GM12801 (cell line): ENCODE results near the gene TPP1.

Experiments used
- TF ChIP-seq, protein P1 (sequence below): IDR thresholded peaks from one replicate; pipeline ENCODE4 v1.5.1; 2011; ENCODE audit warnings: control low read depth; ENCODE audit not compliant: insufficient read length; ENCODE audit errors: extremely low read depth

TPP1 gene

DNA sequence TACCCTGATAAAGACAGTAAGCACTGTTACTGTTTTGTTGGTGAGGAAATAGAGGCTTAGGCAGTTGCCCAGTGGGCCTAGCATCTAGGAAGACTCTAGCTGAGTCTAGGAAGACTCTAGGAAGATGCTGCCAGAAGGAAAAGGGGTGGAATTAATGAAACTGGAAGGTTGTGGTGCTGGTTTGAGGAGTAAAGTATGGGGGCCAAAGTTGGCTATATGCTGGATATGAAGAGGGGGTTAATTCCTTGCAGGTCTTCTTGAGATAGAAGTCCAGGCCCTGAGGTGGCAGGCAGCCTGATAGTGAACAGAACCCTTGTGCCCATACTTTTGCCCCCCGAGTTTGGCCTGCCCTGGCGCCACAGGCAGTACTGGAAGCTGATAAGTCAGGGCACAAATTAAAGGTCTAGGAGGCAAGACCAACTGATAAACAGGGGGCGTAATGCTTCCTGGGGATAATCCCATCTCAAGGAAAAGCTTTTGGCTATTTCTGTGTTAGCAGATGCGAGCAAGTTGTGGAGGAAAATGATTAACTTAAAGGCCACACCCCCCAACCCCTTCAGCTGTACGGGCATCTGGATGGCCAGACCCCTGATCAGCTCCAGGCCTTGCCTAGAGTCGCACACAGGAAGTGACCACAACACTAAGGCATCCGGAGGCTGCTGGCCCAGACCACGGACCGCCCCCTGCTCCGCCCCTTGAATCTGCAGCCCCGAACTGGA, 12.6 kb downstream of the TPP1 start:
- TF ChIP-seq, protein P1, sequence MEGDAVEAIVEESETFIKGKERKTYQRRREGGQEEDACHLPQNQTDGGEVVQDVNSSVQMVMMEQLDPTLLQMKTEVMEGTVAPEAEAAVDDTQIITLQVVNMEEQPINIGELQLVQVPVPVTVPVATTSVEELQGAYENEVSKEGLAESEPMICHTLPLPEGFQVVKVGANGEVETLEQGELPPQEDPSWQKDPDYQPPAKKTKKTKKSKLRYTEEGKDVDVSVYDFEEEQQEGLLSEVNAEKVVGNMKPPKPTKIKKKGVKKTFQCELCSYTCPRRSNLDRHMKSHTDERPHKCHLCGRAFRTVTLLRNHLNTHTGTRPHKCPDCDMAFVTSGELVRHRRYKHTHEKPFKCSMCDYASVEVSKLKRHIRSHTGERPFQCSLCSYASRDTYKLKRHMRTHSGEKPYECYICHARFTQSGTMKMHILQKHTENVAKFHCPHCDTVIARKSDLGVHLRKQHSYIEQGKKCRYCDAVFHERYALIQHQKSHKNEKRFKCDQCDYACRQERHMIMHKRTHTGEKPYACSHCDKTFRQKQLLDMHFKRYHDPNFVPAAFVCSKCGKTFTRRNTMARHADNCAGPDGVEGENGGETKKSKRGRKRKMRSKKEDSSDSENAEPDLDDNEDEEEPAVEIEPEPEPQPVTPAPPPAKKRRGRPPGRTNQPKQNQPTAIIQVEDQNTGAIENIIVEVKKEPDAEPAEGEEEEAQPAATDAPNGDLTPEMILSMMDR = no peak

DNA sequence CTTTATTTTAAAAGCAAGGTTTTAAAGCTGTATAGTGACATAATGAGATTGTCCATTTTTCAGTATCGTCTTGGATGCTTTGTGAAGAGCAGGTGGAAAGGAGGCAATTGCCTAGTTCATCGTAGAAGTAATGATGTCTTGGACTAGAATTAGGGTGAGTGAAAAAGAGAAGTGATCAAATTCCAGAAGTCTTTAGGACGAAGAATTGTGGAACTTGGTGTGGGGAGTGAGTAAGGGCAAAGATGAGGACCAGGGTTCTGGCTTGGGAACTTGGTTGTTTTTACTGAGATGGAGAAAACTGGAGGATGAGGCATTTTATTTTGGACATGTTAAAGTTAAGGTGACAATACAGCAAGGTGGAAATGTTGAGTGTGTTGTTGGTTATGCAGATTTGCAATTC, 14.4 kb downstream of the TPP1 start:
- TF ChIP-seq, protein P1 = no peak

DNA sequence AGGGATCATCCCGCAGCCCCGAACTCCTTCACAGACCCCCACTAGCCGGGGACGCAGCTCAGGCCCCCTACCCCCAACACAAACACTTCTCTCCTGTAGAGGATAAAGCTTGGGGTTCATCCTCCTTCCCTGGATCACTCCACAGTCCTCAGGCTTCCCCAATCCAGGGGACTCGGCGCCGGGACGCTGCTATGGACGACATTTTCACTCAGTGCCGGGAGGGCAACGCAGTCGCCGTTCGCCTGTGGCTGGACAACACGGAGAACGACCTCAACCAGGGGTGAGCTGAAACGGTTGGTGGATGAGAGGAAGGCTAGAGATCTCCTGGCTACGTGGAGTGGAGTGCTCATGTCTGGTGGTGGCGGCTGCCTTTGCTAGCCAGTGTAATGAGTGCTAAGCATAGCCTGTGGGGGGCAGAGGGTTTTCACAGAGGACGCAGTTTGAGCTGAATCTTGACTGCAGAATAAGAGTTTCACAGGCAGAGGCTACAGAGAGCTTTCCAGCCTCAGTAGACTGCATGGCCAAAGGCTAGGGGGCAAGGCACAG, 15.1 kb downstream of the TPP1 start:
- TF ChIP-seq, protein P1 = no peak

DNA sequence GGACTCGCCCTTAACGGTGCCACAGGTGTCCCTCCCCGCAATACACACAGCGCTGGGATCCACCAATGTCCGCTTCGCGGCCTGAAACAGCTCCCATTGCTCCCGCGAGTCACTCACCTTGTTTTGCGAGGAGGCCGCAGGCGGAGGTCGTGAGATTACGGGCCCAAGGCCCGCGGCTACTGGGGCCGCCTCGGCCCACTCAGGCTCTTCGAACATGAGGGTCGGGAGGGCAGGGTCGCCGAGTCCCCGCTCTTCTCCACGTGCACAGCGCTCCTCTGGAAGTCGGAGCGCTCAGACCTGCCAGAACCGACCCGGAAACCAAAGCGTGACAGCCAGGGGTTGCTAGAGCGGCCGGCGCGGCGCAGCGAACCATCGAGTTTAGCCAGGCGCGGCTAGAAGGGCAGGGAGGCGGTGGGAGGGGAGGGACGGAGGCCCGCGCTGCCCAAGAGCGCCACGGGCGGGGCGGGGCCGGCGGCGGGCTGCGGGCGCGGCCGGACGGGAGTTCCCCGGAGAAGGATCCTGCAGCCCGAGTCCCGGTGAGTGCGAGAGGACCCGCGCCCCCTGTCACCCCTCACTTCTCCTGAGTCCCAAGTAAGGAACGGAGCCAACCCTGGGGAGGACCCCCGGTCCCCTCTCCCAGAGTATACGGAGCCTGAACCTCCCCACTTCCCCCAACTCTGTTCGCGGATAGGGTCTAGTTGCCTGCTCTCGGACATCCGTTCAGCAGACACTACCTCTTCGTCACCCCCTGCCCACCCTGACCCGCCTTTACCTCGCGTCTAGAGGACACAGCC, 15.7 kb downstream of the TPP1 start, which contains the start of the genes ILK and RRP8:
Gene ILK (plus strand): TSS at position 488 of the 794 bp plus-strand sequence. CDS start 498 bp downstream, outside the sequence.
Gene RRP8 (minus strand): TSS at position 330 of the 794 bp plus-strand sequence. CDS start 114 bp downstream, at position 216.
- TF ChIP-seq, protein P1 = no peak

DNA sequence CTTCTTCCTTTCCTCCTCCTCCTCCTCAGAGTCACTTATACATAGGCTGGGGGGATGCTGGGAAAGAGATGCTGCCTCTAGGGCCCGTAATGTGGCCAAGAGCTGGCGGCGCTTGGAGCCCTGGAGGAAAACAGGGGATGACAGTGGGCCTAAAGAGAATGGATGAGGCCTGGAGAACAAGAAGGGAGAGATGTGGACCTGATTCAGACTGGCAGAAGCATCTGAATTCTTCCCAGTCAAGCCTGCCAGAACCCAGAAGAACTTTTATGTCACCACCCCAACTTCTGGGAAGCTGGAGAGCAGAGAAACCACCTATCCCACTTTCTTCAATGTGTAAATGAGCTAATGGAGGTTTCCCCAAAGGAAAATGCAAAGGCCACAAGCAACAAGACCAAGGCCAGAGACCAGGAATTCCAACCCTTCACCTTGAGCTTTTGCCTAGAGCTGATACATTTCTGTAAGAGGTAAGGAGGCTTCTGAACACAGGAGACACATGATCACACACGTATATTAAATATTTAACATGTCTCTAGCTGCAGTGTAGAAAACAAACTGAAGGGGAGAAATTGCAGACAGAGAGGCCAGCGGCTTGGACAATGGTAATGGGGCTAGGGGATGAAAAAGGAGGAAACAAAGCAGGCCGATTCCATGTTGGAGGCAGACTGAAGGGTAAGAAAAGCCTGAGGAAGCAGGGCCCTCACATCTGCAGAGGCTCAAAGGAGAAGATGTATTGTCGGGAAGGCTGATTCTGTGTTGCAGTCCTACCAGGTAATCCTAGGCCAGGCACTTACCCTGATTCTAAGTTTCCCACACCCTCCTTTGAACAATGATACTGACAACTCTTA, 16.9 kb downstream of the TPP1 start:
- TF ChIP-seq, protein P1 = no peak

DNA sequence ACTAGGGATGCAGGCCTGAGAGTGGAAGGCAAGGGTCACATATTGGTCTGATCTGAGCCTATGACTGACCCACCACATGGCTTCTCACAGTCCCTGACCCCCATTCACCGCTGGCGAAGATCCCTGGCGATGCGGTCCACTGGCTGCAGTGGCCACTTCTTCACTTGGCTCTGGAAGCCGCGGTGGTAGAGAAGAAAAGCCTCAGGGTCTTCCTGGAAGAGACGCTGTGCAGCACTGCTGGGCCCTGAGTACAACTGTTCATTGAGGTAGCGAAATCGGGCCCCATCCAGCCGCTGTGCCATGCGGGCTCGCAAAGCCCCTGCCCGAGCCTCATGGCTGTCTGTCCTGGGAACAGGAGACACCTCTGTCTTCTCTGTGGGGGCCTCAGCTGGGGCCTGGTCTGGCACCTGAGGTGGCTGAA, 18.2 kb downstream of the TPP1 start:
- TF ChIP-seq, protein P1 = no peak
